Muscle of leg (tissue), 11 donors: ENCODE results near the gene SYCP3. TPM values are rescaled to one million over a fixed set of nuclear protein-coding genes. Genes with fewer than 3 reads are reported as not detected.

Experiments used
- DNase-seq: peaks from one replicate; pipeline ENCODE4 v3.0.0; 2013
- H3K27ac ChIP-seq: one replicate; pipeline ENCODE4 v1.5.1; 2013; ENCODE audit warnings: mild to moderate bottlenecking, low read length, control low read depth
- H3K27me3 ChIP-seq: one replicate; pipeline ENCODE4 v1.6.1; 2013; ENCODE audit warnings: low read length; ENCODE audit not compliant: control insufficient read depth, insufficient read depth
- H3K36me3 ChIP-seq: one replicate; pipeline ENCODE4 v1.6.1; 2013; ENCODE audit warnings: low read length; ENCODE audit not compliant: control insufficient read depth, insufficient read depth
- H3K4me1 ChIP-seq: one replicate; pipeline ENCODE4 v1.6.1; 2013; ENCODE audit warnings: low read length; ENCODE audit not compliant: control insufficient read depth, insufficient read depth
- H3K4me3 ChIP-seq: one replicate; pipeline ENCODE4 v1.5.1; 2013; ENCODE audit warnings: low read length, control low read depth
- H3K9me3 ChIP-seq: replicated peaks from 2 replicates; pipeline ENCODE4 v1.6.1; 2013; ENCODE audit warnings: low read depth, low read length; ENCODE audit not compliant: control insufficient read depth
- WGBS: methylation state at CpG from one replicate; pipeline ENCODE4 v1.1.5; 2013; ENCODE audit warnings: missing lambda C conversion rate; ENCODE audit not compliant: insufficient coverage; 5-methylcytosine and 5-hydroxymethylcytosine counted together
- polyA plus RNA-seq, 8 donors: library from polyadenylated mRNA; unstranded; fragments of 120-200 nt; gene quantifications; one replicate each; pipeline versions ENCODE4 v1.2.1 to v1.2.3, GENCODE V29; 2013; ENCODE audit warnings: inconsistent platforms in 1 of 8, low replicate concordance in 1 of 8; ENCODE audit not compliant: insufficient read length in 8 of 8, insufficient read depth in 1 of 8
- total RNA-seq: library from RNA; stranded (reverse); fragments of 120-200 nt; gene quantifications from one replicate; pipeline ENCODE4 v1.2.4, GENCODE V29; 2013

The SYCP3 gene
- total and polyA plus RNA-seq, 9 donors: 0.13 to 1.3 (median 0.67) TPM

GRCh38 chr12:101761781-101762180 is 22.5 kb upstream of the SYCP3 start:
- 86% methylated on average over 1 of the region's 4 CpGs for WGBS
- H3K27me3 ChIP-seq: no peaks in the 10 kb centered on the region
- no peak overlapping the region for H3K27ac ChIP-seq
- DNase-seq: no peak
- H3K4me3 ChIP-seq: no peak overlapping the region
- H3K4me1 ChIP-seq: no peaks in the 10 kb centered on the region
- H3K36me3 ChIP-seq: peaks cover 8% of the 10 kb centered on the region
- H3K9me3 ChIP-seq: no peaks in the 10 kb centered on the region

DNA sequence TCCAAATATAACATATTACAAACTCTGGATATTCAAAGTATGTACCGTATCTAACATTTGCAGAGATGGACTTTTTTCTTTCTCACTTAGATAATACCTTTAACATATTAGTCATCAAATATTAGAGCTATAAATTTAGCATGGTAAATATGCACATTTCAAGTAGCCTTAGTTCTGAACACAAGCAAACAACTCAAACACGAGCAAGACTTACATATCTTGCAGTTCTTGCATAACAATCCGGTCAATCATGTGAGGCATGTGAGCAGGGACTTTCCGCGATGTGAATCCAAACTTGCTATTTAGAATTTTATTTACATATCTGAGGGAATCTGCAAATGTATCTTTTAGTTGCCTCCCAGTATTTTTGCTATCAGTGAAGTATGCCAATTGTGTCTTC is 22.1 kb upstream of the SYCP3 start:
- WGBS: no CpG with 5 or more reads among the region's 5 CpGs
- no peaks in the 10 kb centered on the region for H3K4me1 ChIP-seq
- H3K36me3 ChIP-seq: peaks cover 8% of the 10 kb centered on the region
- no peak overlapping the region for H3K4me3 ChIP-seq
- no peak overlapping the region for H3K27ac ChIP-seq
- no peaks in the 10 kb centered on the region for H3K9me3 ChIP-seq
- H3K27me3 ChIP-seq: no peaks in the 10 kb centered on the region
- DNase-seq: no peak

DNA sequence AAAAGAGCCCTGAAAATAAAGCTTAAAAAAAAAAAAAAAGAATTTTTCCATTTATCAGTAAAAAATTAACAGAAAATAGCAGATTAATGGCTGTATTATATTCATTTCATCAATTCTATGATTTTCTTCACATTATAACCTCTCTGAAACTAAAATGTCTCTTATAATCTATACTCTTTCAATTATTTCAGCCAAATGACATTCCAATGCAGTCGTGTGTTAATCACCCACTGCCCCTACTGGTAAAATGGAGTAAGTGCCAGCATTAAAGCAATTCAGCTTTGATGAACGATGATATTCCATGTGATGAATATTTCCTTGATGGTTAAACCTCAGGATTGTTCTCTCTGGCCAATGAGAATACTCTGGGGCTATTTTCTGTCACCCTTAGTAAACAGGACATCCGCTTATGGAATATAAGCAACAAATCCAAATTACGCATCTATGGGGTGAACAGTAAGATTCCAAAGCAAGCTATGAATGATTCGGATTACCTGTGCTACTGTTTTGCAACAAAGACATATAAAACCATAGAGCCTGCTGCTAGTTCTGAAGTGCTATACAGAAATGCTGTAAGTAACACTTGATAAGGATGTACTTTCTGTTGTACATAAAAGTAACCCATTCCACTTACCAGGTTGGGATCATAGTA is 20.3 kb upstream of the SYCP3 start:
- Histone ChIP-seq H3K9me3 (no peaks in the 10 kb centered on the region), H3K27me3 (no peaks in the 10 kb centered on the region), H3K36me3 (peaks cover 4% of the 10 kb centered on the region), H3K4me3 (no peak overlapping the region), H3K4me1 (no peaks in the 10 kb centered on the region), H3K27ac (no peak overlapping the region)
- DNase-seq: no peak
- WGBS: no CpG with 5 or more reads among the region's 5 CpGs

- H3K9me3 ChIP-seq: no peaks in the 10 kb centered on the region
- no peak overlapping the region for H3K4me3 ChIP-seq
- peaks cover 27% of the 10 kb centered on the region for H3K36me3 ChIP-seq
- no peaks in the 10 kb centered on the region for H3K27me3 ChIP-seq
- WGBS: 80% methylated on average over 1 of the region's 4 CpGs
- H3K27ac ChIP-seq: no peak overlapping the region
- no peak for DNase-seq
- no peaks in the 10 kb centered on the region for H3K4me1 ChIP-seq
These were observed 10.9 kb upstream of the SYCP3 start for GRCh38 chr12:101750152-101750551.

GRCh38 chr12:101749657-101750056 is 10.4 kb upstream of the SYCP3 start:
- H3K27me3 ChIP-seq: no peaks in the 10 kb centered on the region
- WGBS: 92% methylated on average over 4 of the region's 4 CpGs
- no peak for DNase-seq
- no peaks in the 10 kb centered on the region for H3K9me3 ChIP-seq
- no peak overlapping the region for H3K4me3 ChIP-seq
- no peaks in the 10 kb centered on the region for H3K4me1 ChIP-seq
- peaks cover 28% of the 10 kb centered on the region for H3K36me3 ChIP-seq
- no peak overlapping the region for H3K27ac ChIP-seq

DNA sequence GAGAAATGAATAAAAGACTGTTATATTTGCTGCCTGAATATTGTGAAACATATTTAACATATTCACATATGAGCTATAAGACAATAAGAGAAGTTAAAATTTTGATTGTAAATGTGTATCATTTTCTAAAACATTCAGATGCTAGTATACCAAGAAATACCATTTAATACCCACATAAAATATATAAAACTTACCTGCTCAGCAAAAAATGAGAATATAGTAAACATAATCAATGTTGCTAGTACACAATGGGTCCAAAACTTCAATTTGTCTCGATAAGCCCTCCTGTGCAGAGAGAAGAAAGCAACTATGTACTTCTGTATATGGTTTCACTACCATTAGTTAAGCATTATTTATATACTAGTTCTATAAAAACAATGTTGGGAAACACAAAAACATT is 9.6 kb upstream of the SYCP3 start:
- Histone ChIP-seq H3K27ac (no peak overlapping the region), H3K9me3 (no peaks in the 10 kb centered on the region), H3K36me3 (peaks cover 34% of the 10 kb centered on the region), H3K4me1 (no peaks in the 10 kb centered on the region), H3K27me3 (no peaks in the 10 kb centered on the region), H3K4me3 (no peak overlapping the region)
- no CpG with 5 or more reads among the region's 1 CpG for WGBS
- no peak for DNase-seq

GRCh38 chr12:101747697-101748096 is 8.4 kb upstream of the SYCP3 start:
- no peak overlapping the region for H3K4me3 ChIP-seq
- peaks cover 37% of the 10 kb centered on the region for H3K36me3 ChIP-seq
- H3K9me3 ChIP-seq: no peaks in the 10 kb centered on the region
- H3K4me1 ChIP-seq: peaks cover 3% of the 10 kb centered on the region
- DNase-seq: peak; percentile 11
- no peaks in the 10 kb centered on the region for H3K27me3 ChIP-seq
- WGBS: no CpG with 5 or more reads among the region's 1 CpG
- no peak overlapping the region for H3K27ac ChIP-seq

DNA sequence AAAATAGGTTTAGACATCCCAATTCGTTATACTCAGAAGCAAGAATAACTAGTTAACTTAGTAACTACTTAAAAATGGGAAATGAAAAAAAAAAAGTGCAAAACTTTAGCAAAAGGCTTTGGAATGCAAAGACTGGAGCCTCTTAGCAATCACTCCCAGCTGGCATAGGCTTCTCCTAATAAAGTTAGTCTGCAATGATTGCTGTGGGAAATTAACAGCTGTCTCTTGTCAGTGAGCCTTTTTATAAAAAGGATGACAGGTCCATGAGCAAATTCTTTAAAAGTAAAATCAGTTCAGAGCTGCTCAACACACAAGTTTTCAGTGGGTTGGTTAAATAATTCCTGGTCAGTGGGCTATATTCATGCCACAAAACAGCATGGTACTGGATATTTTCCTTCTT is 7.4 kb upstream of the SYCP3 start:
- DNase-seq: no peak
- H3K27ac ChIP-seq: no peak overlapping the region
- no peaks in the 10 kb centered on the region for H3K9me3 ChIP-seq
- no peaks in the 10 kb centered on the region for H3K27me3 ChIP-seq
- peaks cover 38% of the 10 kb centered on the region for H3K36me3 ChIP-seq
- peaks cover 3% of the 10 kb centered on the region for H3K4me1 ChIP-seq
- no peak overlapping the region for H3K4me3 ChIP-seq
- WGBS: no CpG with 5 or more reads among the region's 1 CpG

- DNase-seq: no peak
- no peak overlapping the region for H3K4me3 ChIP-seq
- H3K9me3 ChIP-seq: no peaks in the 10 kb centered on the region
- no CpG with 5 or more reads among the region's 1 CpG for WGBS
- H3K27me3 ChIP-seq: no peaks in the 10 kb centered on the region
- peaks cover 3% of the 10 kb centered on the region for H3K4me1 ChIP-seq
- no peak overlapping the region for H3K27ac ChIP-seq
- H3K36me3 ChIP-seq: peaks cover 34% of the 10 kb centered on the region
These were observed 6.9 kb upstream of the SYCP3 start for GRCh38 chr12:101746196-101746595.

DNA sequence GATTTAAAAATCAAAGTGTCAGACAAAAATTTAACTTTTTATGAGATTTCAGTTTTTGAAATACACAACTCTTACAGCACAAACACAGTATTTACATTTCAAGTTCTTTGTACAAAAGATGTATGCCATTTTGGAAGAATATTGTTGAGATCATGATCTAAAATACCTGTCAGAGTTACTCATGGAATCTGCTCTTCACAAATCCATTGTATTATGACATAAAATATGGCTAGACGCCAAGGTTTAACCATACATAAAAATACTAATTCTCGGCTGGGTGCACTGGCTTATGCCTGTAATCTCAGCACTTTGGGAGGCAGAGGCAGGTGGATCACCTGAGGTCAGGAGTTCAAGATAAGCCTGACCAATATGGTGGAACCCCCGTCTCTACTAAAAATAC is 6.2 kb upstream of the SYCP3 start:
- Histone ChIP-seq H3K36me3 (peaks cover 31% of the 10 kb centered on the region), H3K4me3 (no peak overlapping the region), H3K9me3 (no peaks in the 10 kb centered on the region), H3K4me1 (peaks cover 3% of the 10 kb centered on the region), H3K27me3 (no peaks in the 10 kb centered on the region), H3K27ac (no peak overlapping the region)
- DNase-seq: no peak
- WGBS: 100% methylated on average over 1 of the region's 3 CpGs
